Immature natural killer cell (primary cell): Measurements from ENCODE around the gene LRRK1. TPM values are rescaled to one million over a fixed set of nuclear protein-coding genes. Genes with fewer than 3 reads are reported as not detected.

Experiments
- DNase-seq, 3 donors: peaks; one replicate each; pipeline ENCODE4 v3.0.0; 2022; ENCODE audit warnings: mixed read lengths in 1 of 3
- H3K27ac Mint-ChIP-seq, 6 donors: one replicate each; pipeline ENCODE4 v1.8.0; 2020; ENCODE audit warnings: mixed read lengths in 6 of 6, mild to moderate bottlenecking in 5 of 6, inconsistent platforms in 4 of 6, moderate library complexity in 3 of 6
- H3K27me3 Mint-ChIP-seq, 3 donors: one replicate each; pipeline ENCODE4 v1.8.0; 2020 to 2021; ENCODE audit warnings: low read depth in 3 of 3, mild to moderate bottlenecking in 3 of 3, mixed read lengths in 3 of 3, moderate library complexity in 3 of 3, inconsistent platforms in 1 of 3
- H3K36me3 Mint-ChIP-seq, 3 donors: one replicate each; pipeline ENCODE4 v1.8.0; 2020; ENCODE audit warnings: mixed read lengths in 3 of 3, inconsistent platforms in 2 of 3, mild to moderate bottlenecking in 2 of 3
- H3K4me1 Mint-ChIP-seq, 2 donors: one replicate each; pipeline ENCODE4 v1.8.0; 2020; ENCODE audit warnings: inconsistent platforms in 2 of 2, mild to moderate bottlenecking in 2 of 2, mixed read lengths in 2 of 2, moderate library complexity in 1 of 2
- H3K4me3 Mint-ChIP-seq, 5 donors: one replicate each; pipeline ENCODE4 v1.8.0; 2020; ENCODE audit warnings: mild to moderate bottlenecking in 5 of 5, mixed read lengths in 5 of 5, inconsistent platforms in 3 of 5, moderate library complexity in 3 of 5
- H3K9me3 Mint-ChIP-seq, 6 donors: one replicate each; pipeline ENCODE4 v1.8.0; 2020; ENCODE audit warnings: mild to moderate bottlenecking in 6 of 6, mixed read lengths in 6 of 6, inconsistent platforms in 4 of 6, moderate library complexity in 3 of 6
- polyA plus RNA-seq, 3 donors: library from polyadenylated mRNA; unstranded; fragments of 300-500 nt; fragmentation: Illumina TruSeq; gene quantifications; one replicate each; pipeline ENCODE4 v1.2.3, GENCODE V29; 2021

LRRK1 gene
- polyA plus RNA-seq, 3 donors from 2014 or later: 0.02 TPM; not detected in 2

DNA sequence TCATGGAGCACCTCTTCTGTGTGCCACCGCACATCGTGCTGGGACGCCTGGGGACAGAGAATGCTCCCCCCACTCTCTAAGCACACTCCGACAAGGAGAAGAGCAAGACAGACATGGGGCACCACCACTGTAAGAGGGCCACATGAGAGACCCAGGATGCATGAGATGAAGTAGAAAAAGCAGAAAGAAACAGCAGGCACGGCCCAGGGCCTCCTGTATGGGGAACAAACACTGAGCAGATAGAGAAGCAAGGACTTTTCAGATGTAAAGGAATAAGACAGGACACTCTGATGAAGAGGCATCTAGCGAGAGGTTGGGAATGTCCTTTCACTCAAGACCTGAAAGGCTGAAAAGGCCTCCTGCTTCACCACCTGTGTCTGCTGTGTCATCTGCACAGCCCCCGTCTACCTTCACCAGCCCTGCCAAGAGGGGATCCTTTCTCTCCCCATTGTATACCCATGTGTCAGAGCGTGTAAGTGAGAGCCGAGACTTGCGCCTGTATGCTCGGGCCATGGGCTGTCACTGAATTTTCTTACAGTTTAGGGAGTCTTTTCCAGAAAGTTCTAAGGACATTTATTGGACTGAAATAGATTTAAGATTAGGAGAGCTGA lies 125.6 kb downstream of the LRRK1 start:
- peaks cover 0 to 7% (median under 1%) of the 10 kb centered on the region in 6 donors for H3K9me3 Mint-ChIP-seq
- H3K4me1 Mint-ChIP-seq: no peaks in the 10 kb centered on the region
- no peaks in the 10 kb centered on the region for H3K36me3 Mint-ChIP-seq
- H3K27ac Mint-ChIP-seq: no peak overlapping the region
- H3K4me3 Mint-ChIP-seq: no peak overlapping the region
- peaks cover 6 to 11% (median 8%) of the 10 kb centered on the region in 3 donors for H3K27me3 Mint-ChIP-seq
- DNase-seq: no peak

- Mint-ChIP-seq H3K27me3 (peaks cover 6 to 11% (median 8%) of the 10 kb centered on the region in 3 donors), H3K4me1 (no peaks in the 10 kb centered on the region), H3K4me3 (no peak overlapping the region), H3K36me3 (no peaks in the 10 kb centered on the region), H3K27ac (no peak overlapping the region), H3K9me3 (peaks cover 0 to 7% (median 0%) of the 10 kb centered on the region in 6 donors)
- DNase-seq: no peak
These were observed 126.1 kb downstream of the LRRK1 start for GRCh38 chr15:101045236-101045646.

GRCh38 chr15:101045835-101046691 lies 126.9 kb downstream of the LRRK1 start:
- DNase-seq: no peak
- no peak overlapping the region for H3K4me3 Mint-ChIP-seq
- H3K9me3 Mint-ChIP-seq: peaks cover 0 to 5% (median 0%) of the 10 kb centered on the region in 6 donors
- H3K27me3 Mint-ChIP-seq: peaks cover 6% of the 10 kb centered on the region in 3 donors
- no peaks in the 10 kb centered on the region for H3K36me3 Mint-ChIP-seq
- no peak overlapping the region for H3K27ac Mint-ChIP-seq
- H3K4me1 Mint-ChIP-seq: no peaks in the 10 kb centered on the region

GRCh38 chr15:101046826-101047225 lies 127.7 kb downstream of the LRRK1 start:
- Mint-ChIP-seq H3K4me1 (no peaks in the 10 kb centered on the region), H3K27me3 (peaks cover under 1 to 4% (median 3%) of the 10 kb centered on the region in 3 donors), H3K27ac (no peak overlapping the region), H3K9me3 (no peaks in the 10 kb centered on the region), H3K4me3 (no peak overlapping the region), H3K36me3 (no peaks in the 10 kb centered on the region)
- DNase-seq: no peak

- Mint-ChIP-seq H3K9me3 (no peaks in the 10 kb centered on the region), H3K4me3 (no peak overlapping the region), H3K27me3 (no peaks in the 10 kb centered on the region), H3K4me1 (no peaks in the 10 kb centered on the region), H3K36me3 (no peaks in the 10 kb centered on the region), H3K27ac (no peak overlapping the region)
- DNase-seq: no peak
These were observed 128.2 kb downstream of the LRRK1 start for GRCh38 chr15:101047301-101047781.

- Mint-ChIP-seq H3K27ac (no peak overlapping the region), H3K4me3 (no peak overlapping the region), H3K4me1 (no peaks in the 10 kb centered on the region), H3K27me3 (no peaks in the 10 kb centered on the region), H3K36me3 (no peaks in the 10 kb centered on the region), H3K9me3 (no peaks in the 10 kb centered on the region)
- DNase-seq: no peak
These were observed 129.0 kb downstream of the LRRK1 start for GRCh38 chr15:101048176-101048575.

- Mint-ChIP-seq H3K4me3 (no peak overlapping the region), H3K27ac (no peak overlapping the region), H3K4me1 (no peaks in the 10 kb centered on the region), H3K36me3 (no peaks in the 10 kb centered on the region), H3K9me3 (no peaks in the 10 kb centered on the region), H3K27me3 (no peaks in the 10 kb centered on the region)
- no peak for DNase-seq
These were observed 129.4 kb downstream of the LRRK1 start for GRCh38 chr15:101048581-101049030.

- no peaks in the 10 kb centered on the region for H3K36me3 Mint-ChIP-seq
- no peak overlapping the region for H3K27ac Mint-ChIP-seq
- H3K27me3 Mint-ChIP-seq: no peaks in the 10 kb centered on the region
- H3K4me3 Mint-ChIP-seq: no peak overlapping the region
- no peak for DNase-seq
- H3K9me3 Mint-ChIP-seq: no peaks in the 10 kb centered on the region
- no peaks in the 10 kb centered on the region for H3K4me1 Mint-ChIP-seq
These were observed 130.1 kb downstream of the LRRK1 start for GRCh38 chr15:101049282-101049681.

DNA sequence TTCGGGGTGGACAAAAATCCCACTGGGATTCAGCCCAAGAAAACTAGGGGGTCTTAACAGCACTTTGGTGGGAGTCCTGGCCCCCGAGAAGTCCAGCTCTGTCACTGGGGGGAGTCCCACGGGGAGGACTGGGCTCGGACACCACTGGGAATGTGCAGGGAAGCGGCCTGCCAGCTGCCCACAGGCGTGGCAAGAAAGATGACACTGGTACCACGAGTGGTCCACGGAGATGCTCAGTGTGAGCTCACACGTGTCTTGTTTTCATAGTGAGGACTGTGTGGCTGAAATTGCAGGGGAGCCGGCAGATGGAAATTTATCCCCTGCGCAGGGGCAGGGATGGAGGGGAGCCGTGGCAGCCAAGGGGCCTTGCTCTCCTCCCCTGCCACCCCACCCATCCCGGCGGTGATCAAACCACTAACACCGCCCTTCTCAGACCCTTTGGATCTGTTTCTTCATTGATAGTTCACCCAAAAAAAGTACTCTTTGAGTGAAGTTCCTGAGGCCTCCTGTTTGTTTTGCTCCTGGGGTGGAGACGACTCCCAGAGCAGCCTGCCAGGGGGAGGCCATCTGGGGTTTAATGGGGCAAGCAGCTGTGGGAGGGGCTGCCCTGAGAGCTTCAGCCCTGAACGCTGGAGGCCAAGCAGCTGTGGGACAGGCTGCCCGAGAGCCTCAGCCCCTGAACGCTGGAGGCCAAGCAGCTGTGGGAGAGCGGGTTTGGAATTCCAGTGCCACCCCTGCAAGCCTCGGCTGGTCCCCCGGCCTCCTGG lies 130.9 kb downstream of the LRRK1 start:
- no peaks in the 10 kb centered on the region for H3K36me3 Mint-ChIP-seq
- H3K4me1 Mint-ChIP-seq: no peaks in the 10 kb centered on the region
- H3K9me3 Mint-ChIP-seq: no peaks in the 10 kb centered on the region
- H3K27ac Mint-ChIP-seq: no peak overlapping the region
- H3K27me3 Mint-ChIP-seq: no peaks in the 10 kb centered on the region
- DNase-seq: no peak
- no peak overlapping the region for H3K4me3 Mint-ChIP-seq

- no peaks in the 10 kb centered on the region for H3K4me1 Mint-ChIP-seq
- H3K27me3 Mint-ChIP-seq: peaks cover 0 to 1% (median 0%) of the 10 kb centered on the region in 3 donors
- no peak overlapping the region for H3K27ac Mint-ChIP-seq
- H3K4me3 Mint-ChIP-seq: no peak overlapping the region
- no peaks in the 10 kb centered on the region for H3K36me3 Mint-ChIP-seq
- no peak for DNase-seq
- no peaks in the 10 kb centered on the region for H3K9me3 Mint-ChIP-seq
These were observed 131.6 kb downstream of the LRRK1 start for GRCh38 chr15:101050623-101051290.

DNA sequence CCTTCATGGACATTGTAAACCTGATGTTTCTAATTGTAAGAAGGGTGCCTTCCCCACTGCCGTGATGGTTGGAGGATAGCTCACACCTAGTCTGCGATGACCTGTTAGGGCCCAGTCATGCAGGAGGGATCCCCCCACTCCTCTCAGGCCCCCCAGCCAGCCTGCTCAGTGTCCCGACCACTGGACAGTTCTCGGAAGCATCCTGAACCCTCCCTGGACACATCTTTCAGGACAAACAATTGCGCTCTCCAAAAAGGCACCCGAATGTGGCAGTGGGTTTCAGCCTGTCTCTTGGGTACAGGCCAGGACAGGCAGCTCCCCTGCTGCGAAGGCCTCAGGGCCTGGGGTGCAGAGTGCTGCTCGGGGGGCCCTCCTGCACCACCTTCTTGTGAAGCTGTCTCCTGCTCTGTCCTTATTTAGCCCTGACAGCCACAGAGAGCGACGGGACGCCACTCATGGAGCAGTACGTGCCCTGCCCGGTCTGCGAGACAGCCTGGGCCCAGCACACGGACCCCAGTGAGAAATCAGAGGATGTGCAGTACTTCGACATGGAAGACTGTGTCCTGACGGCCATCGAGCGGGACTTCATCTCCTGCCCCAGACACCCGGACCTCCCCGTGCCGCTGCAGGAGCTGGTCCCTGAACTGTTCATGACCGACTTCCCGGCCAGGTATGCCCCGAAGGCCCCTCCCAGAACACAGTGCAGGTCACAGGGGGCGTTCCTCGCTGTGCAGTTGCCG lies 132.3 kb downstream of the LRRK1 start:
- H3K27me3 Mint-ChIP-seq: peaks cover 1 to 3% (median 2%) of the 10 kb centered on the region in 3 donors
- H3K36me3 Mint-ChIP-seq: no peaks in the 10 kb centered on the region
- H3K4me1 Mint-ChIP-seq: no peaks in the 10 kb centered on the region
- H3K9me3 Mint-ChIP-seq: no peaks in the 10 kb centered on the region
- no peak overlapping the region for H3K4me3 Mint-ChIP-seq
- H3K27ac Mint-ChIP-seq: no peak overlapping the region
- DNase-seq: no peak

DNA sequence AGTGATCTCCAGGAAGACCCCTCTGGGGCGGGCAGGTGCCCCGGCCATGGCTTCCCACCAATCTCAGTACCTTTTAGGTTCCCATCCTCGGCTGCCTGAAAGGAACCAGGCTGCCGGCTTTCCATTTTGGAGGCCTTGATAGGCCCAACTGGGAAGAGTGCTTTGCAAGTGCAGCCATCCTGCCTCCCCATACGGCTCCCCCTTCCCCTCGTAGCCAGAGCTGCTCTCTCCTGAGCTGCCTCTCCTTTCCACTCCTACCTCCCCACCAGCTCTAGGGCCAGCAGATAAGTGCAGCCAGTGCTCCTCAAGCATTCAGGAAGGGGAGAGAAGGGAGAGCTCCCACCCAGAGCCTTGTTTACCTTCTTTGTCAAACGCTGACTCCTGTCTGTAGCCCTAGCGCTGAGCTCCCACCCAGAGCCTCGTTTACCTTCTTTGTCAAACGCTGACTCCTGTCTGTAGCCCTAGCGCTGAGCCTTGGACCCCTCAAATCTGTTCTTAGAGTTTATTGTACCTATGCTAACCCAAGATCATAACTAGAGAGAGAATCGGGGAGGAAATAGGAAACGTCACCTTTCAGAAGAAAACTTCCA lies 133.0 kb downstream of the LRRK1 start:
- no peak overlapping the region for H3K4me3 Mint-ChIP-seq
- no peaks in the 10 kb centered on the region for H3K4me1 Mint-ChIP-seq
- no peaks in the 10 kb centered on the region for H3K9me3 Mint-ChIP-seq

More for the DNA sequence above, 133.0 kb downstream of the LRRK1 start:
- H3K27me3 Mint-ChIP-seq: peaks cover 1 to 5% (median 3%) of the 10 kb centered on the region in 3 donors
- no peak for DNase-seq
- H3K27ac Mint-ChIP-seq: no peak overlapping the region
- H3K36me3 Mint-ChIP-seq: no peaks in the 10 kb centered on the region
